HUDEP-2 (cell line): ENCODE measurements around the gene JAG1.
"Not testable (repeated sequence)": the region's sequence is repeated elsewhere in the genome, so short reads cannot be mapped to it uniquely, and the experiment has no call there.

Experiments
- DNase-seq, 76 experiments: peaks; one replicate each; lab custom pipeline; 2025; ENCODE audit not compliant: unreplicated experiment in 76 of 76; lab: John Stamatoyannopoulos, UW

The JAG1 gene

DNA sequence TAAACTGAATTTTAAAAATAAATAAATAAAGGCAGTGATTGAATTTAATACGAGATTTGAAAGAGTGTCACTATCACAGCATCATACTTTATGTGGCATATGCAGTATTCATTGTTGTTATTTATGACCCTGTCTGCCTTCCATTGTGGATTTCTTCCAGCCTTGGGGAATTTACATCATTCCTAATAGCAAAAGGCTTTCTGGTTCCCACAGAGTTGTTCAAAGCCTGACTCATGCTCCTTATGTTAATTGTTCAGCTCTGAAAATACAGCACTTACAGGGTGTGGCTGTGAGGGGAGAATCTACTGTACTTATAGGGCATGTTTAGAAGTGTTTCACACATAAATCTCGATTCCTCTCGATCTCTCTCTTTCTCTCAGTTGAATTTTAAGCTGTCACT is 54.4 kb downstream of the JAG1 start:
- DNase-seq, result no peak

GRCh38 chr20:10618611-10619245 is 55.1 kb downstream of the JAG1 start:
- no peak for DNase-seq

GRCh38 chr20:10617549-10618133 is 56.2 kb downstream of the JAG1 start:
- not testable (repeated sequence) for DNase-seq

DNA sequence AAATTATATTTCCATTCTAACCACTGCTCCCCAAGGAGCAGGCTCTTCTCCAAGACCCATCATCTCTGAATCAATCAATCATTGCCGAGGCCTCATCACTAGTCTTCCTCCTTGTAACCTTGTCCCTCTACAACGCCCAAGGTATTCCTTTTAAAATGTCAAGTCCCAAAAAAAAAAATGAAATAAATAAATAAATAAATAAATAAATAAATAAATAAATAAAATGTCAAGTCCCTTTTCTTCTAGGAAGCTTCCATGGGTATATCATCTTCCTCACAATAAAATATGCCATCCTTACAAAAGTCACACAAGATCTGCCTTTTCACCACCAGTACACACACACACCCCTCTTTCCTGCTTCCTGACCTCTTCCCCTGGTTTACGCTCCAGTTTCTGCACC is 57.6 kb downstream of the JAG1 start:
- DNase-seq, result no peak

DNA sequence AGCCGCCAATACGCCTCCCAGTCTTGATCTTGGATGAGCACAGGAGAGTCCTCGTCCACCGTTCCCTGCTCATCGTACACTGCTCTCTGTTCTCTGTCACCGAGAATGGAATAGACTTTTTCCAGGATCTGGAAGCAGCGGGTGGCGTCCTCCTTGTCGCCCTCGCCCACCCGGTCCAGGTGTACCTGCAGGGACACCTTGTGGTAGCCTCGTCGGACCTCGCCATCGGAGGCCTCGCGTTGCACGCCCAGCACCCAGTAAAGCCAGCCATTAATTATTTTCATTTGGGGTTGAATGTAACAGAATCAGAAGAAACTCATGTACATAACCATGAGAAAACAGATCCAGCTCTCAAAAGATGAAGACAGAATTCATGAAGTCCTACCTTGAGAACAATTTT is 59.9 kb downstream of the JAG1 start:
- no peak for DNase-seq

- not testable (repeated sequence) for DNase-seq
Observed at GRCh38 chr20:10613426-10613825, 60.4 kb downstream of the JAG1 start.

DNA sequence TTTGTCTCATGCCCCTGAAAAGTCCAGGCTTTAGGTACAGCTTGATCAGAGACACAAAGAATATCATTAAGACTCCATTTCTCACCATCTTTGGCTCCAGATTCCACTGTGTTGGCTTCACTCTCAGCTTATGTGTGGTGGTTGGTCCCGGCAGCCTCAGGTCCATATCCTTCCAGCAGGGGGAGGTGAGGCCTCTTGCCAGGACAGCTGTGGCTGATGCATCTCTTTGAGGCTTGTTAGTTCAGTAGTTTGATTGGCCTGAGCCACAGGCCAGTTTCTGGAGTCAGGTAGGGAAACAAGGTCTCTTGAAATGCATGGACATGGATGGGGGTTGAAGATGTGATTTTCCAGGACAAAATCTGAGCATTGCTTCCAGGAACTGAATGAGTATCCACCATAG is 62.4 kb downstream of the JAG1 start:
- DNase-seq, result peak in 31 of 76 experiments; percentile 3 to 50 (median 17)

DNA sequence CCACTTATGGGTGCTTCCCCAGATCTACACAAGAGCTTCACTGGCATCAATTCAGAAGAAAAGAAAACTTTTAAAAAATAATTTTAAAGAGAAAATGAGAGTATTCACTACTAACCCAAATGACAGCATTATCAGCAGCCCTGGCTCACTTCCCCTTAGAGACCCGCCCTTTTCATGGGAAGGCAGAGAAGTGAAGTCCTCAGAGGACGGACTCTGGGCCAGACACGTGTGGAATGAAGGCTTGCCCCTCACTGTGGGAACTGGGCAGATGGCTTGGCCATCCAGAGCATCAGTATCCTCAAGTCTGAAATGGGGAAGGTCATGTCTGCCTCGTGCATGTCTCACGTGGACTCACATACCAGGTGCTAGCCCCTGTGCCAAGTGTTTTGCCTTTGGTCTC is 63.5 kb downstream of the JAG1 start:
- peak in 2 of 76 experiments; percentile 2 to 12 for DNase-seq

- DNase-seq, result no peak
Observed at GRCh38 chr20:10609770-10610169, 64.0 kb downstream of the JAG1 start.

DNA sequence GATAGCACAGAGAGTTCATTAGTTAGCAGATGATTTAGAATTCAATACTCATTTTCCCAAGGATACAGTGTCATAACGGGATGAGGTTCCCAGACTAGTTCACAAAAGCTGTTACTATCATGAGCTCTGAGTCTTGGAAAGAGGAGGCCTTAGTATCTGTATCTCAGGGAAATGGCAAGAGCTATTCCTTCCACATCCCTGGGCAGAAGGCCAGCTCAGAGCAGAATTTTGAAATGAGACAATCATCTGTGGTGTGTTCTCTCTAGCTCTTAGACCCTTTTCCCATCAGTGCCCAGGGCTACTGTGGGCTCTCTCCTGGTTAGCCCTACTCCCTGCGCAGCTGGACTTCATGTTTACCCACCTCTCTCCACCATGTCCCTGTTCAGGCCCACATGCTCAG is 64.5 kb downstream of the JAG1 start:
- peak in 1 of 76 experiments; percentile 7 for DNase-seq

DNA sequence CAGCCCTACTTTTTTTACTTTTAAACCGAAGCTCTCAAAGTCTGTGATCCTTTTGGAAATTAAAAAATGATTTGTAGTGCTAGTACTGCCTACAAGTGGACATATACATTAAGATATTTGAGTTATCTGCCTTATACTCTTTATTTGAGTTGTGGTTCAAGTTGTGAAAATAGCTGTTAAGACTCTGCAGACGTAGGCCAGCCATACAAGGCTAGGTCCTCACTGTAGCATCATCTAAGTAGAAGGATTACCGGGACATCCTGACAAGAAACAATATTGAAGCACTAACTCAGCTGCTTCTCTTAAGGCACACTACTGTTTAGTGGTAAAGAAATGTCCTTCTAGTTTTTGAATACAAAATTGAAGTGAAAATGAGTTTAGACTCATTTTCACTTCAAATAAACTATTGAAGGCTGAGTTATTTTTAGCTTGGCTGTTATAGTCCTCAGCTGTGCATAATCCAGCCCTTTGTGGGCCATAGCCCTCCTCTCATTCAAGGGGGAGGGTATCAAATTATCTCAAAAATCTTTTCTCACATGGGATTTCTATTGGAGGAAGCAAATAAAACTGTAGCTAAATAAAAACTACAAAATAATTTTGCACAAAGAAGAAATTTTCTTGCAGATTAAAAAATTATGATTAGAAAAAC is 68.1 kb downstream of the JAG1 start:
- no peak for DNase-seq

- DNase-seq, result no peak
Observed at GRCh38 chr20:10604865-10605440, 68.8 kb downstream of the JAG1 start.

DNA sequence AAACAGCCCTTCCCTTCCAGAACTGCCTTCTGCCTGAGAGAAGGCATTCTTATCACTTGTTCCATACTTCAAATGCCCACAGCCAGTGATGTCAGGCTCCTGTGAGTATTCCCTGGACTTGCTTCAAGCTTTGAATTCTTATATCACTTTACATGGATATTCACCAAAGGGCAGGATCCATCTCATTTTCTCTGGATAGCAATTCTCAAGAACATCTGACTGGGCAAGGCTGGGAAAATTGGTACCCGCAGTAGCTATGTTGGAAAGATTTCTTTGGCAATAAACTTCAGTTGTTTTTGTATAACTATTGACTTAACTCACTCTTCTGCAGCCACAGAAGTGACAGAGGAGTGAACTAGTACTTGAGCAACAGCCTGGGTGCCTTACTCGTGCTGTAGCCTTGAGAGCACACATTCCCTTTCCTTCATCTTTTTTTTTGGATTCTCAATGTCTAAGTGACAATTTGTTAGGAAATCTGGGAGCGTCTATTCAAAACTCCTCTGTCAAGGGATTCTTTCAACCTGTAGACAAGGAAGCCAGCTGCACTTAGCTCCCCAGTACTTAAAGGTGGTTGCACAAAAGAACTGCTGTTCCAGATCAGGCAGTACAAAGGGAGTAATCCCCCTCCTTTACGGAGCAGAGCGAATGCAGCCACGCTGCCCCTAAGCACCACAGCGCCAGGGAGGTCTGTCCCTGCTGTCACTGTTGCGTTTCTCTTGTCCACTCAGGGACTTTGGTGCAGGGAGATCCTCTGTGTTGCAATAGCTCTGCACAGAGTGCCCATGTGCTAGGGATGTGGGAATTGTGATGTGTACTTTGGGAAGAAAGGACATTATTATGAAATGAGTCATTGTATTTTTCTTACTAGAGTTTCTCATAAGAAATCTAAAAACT is 69.6 kb downstream of the JAG1 start:
- DNase-seq, result no peak

GRCh38 chr20:10603378-10603777 is 70.4 kb downstream of the JAG1 start:
- no peak for DNase-seq

GRCh38 chr20:10602221-10602871 is 71.5 kb downstream of the JAG1 start:
- no peak for DNase-seq

- DNase-seq, result no peak
Observed at GRCh38 chr20:10597637-10598036, 76.2 kb downstream of the JAG1 start.

- DNase-seq, result no peak
Observed at GRCh38 chr20:10596710-10597121, 77.1 kb downstream of the JAG1 start.

GRCh38 chr20:10595985-10596384 is 77.8 kb downstream of the JAG1 start:
- DNase-seq, result no peak

DNA sequence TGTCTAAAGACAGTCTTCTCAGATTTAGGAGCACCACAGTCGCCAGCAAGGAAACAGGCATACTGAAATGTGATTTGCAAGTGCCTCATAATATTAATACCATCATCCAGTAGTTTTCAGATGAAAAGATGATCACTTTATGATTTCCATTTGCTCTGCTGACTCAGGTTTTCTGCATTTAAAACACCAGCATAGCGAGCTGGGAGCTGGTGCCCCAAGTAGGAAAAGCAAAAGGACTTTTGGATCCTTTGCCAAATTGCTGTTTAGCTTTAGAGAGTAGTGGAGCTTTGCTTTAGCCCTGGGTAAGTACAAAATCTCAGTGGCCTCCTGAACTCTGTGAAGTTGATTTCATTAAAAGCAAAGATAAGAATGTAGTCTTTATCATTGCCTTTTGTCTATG is 78.5 kb downstream of the JAG1 start:
- no peak for DNase-seq

DNA sequence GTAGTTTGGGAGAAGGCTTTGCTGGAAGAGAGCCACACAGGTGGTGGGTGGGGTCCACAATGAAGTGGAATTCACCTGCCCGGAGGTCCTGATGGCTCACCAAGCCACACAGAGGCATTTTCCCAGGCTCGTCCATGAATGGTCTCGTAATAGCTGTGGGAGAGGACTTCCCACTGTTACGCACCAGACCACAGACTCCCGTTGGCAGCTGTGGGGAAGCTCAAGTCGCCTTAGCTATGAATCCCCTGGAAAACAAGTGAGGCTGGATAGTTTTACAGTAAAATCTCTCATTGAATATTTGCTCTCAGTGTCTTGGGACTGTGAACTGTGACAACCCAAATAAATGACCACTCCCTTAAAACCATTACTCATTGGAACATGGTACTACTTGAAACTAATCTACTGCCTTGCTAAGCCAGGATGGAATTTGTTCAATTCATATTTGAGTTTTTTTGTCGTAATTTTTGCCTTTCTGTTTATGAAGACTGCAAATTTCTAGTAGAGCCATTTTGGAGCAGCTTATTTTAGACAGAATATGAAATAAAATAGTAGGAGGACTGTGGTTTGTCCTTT is 79.4 kb downstream of the JAG1 start:
- no peak for DNase-seq
